DMS53 (cell line): ENCODE results near the gene VTI1A.
"Not testable (repeated sequence)": the region's sequence is repeated elsewhere in the genome, so short reads cannot be mapped to it uniquely, and the experiment has no call there.

Source experiments
- DNase-seq: peaks from one replicate; lab custom pipeline; 2025; lab: John Stamatoyannopoulos, UW

Gene VTI1A

DNA sequence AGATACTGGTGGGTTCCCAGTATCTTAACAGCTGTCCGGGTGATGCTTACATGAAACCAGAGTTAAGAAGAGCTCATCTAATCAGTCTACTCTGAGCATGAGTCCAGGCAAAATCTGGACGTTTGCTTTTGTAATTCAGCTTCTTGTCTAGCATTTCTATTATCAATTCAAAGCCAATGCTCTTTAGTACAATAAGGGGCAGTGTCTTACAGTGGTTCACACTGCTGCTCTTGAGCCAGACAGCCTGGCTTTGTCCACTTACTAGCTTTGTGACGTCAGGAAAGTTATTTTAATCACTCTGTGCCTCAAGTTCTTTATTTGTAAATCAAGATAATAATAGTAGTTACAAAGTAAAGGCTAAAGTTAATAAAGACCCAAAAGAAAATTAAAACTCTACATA lies 275.7 kb downstream of the VTI1A start:
- DNase-seq = no peak

DNA sequence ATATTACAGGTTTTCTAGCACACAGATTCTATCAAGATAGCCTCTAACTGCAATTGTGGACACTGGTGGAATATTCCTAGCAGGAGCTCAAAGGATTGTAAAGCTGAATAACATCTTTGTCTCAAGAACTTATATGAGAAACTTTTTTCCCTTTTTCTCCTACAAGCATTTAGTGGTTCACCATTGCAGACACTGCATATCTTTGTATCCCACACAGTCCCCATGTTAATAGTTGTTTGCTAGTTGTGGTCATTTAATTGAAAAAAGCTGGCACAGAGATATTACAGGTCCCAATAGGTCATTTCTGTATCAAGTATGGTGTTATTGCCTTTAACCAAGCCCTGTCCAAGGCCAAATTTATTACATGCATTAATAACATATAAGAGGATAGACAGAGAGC lies 276.9 kb downstream of the VTI1A start:
- no peak for DNase-seq

DNA sequence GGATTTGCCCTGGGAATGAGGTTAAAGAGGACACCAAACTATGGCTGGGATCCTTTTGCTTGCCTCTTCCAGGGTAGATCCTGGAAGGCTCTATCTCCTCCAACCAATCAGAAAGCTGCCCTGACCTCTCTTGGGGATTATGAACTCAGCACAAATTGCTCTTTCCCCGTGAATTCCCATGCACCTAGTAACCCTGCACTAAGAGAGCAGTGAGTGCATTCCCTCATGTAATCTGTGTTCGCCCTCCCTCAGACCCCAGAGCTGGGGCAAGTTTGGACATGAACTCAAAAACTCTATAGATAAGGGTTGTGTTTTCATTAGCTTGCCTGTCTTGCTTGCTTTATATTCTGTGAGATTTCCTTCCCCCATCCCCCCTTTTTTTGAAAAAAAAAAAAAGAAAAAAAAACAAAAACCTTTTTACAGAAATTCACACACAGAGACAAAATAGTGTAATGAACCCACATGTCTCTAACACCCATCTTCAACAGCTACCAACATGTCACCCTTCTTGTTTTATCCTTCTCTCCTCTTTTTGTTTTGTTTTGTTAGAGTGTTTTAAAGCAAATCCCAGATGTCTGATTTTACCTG lies 277.5 kb downstream of the VTI1A start:
- no peak for DNase-seq

DNA sequence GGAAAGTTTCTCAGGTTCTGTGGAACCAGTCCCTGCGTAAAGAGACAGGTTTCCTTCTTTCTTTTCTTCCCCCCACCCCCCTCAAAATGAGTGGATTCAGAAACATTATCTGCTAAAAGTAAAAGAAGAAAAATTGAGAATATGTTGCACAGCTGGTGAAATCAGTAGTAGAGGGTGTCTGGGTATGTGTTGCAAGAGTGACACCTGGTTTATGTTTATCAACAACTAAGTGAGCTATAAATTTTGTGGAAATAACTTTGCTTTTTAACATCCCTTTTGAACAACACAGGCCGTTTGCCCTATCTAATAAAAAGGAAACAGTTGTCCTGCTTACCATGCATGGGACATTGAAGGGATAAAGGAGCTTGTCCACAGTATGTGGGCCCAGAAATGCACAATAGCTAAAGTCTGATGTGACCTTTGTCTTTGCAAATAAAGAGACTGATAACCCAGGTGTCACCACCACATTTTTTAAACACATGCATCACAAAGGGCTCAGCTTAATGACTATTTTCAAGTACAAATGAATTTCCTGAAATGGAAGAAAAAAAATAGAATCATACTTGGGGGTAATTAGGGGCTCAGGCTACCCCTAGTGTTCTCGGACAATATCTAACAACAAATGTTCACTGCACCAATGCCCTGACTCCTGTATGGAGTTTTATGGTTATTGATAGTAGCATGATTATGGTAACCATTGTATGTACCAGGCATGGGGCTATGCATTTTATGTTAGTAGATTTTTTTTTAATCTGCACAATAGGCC lies 281.3 kb downstream of the VTI1A start:
- DNase-seq = peak; percentile 16

DNA sequence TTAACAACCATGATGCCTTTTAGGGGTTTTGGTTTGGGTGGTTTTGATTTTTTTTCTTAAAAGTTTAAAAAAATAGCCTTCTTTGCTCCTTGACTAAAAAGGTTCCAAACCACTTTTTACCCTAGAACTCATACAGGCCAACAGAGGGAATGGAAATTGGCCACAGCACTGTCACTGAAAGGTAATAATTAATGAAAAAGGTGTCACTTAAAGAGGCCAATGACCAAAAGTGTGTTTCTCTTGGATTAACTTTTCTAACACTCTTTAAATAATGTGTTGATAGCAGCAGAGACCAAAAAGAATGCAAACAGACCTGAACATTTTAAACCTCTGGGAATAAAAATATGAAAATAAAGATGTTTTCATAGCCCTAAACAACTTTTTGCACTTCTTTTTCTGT lies 282.0 kb downstream of the VTI1A start:
- DNase-seq = peak; percentile 11

DNA sequence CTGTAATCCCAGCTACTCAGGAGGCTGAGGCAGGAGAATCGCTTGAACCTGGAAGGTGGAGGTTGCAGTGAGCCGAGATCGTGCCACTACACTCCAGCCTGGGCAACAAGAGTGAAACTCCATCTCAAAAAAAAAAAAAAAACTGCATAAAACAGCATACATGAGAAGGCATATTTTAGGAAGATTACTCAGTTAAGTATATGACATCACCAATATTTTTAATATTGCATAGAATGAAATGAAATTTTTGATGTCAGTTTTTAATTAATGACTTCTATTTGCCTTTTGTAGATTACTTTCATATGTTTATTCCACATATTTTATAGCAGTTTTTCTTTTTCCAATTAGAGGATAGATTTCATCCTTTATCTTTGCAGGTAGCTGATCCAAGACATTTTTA lies 284.4 kb downstream of the VTI1A start:
- not testable (repeated sequence) for DNase-seq

DNA sequence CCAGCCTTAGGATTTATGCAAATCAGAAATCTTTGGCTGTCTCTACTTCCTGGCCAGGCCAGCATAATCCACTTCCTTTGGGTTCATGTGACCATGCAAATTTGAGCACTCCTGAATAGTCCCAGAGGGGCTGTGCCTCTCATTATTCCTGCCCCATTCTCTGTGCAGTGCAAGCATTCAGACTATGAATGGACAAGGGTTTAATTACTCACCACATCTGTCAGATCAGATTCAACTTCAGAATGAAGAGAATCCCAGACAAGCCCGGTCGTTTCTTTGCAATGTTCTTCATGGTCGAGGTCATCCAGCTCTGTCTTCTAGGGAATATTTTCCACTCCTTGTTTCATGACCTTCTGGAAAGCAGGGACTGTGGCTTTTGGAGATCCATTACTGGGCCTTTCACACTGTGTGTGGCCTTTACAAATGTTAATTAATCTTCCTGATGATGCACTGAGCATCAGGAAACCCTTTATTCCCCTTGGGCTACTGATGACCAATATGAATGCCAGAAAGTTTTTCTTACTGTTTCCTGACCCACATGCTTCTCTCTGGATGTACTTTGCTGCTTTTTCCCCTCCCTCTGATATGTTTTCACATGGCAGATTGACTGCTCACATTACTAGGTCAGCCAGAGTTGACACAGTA lies 285.4 kb downstream of the VTI1A start:
- peak; percentile 13 for DNase-seq

DNA sequence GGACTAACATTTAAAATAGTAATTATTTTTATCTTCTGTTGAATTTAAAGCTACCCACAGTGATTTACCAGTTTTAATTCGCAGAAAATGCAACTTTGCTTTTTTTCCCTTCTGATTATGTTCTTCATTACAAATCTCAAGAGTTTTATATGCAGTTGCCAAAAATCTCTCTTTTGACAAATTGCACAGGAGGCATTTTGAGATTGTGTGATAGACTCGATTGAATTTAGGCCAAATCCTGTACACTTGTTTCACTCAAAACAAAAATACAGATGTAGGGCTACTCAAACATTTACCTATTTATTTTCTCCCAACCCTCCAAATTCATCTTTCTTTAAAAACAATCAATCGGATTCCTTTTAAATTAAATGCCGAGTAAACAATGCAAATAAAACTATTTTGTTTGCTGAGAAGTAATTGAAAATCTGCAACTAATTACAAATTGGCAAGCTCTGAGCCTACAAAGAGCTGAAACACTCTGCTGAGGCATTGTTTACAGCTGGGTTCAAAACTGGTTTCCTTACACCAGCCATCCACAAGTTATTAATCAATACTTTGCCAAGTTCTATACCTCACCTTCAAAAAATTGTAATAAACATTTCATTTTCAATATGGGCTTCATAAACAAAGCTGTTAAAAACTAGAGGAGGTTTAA lies 288.2 kb downstream of the VTI1A start:
- no peak for DNase-seq

DNA sequence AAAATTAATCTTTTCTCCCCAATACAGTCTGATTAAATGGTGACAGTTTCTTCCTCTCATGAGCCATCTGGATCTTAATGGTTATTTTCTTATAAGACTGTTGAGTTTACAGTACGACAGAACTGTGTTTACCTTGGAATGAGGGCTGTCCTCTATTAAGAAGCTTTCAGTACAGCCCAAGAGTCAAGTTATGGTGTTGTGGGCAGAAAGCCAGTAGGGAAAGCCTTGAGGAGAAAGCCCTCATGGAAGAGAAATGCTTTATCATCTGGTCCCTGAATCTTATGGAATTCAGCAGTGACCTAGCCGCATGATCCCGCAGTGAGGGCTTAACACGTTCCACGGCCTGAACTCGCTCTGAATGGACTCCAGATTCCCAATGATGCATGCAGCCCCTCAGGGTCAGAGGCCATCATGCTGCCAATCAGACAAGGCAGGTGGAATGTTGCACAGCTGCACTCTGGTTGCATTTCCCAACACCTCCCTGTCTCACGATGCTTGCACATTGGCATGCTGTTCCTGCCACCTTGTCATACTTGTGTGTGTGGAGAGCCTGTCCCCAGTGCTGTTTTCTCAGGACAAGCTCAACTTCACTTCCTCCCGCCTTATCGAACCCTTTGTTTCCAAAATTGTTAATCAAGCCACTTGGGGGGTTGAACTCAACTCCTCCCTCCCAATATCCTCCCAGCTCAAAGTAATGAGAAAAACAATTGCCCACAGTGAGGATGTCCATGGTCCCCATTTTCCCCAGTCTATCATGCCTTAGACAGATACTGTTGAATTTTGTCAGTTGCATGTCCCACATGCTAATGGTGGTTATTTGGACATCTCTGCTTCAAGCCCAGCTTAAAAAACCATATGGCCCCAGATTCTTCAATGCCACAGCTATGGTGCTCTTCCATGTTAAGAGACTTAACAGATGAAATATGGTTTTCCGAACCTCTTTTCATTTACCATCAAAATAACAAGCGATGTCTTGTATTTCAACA lies 291.9 kb downstream of the VTI1A start:
- no peak for DNase-seq

DNA sequence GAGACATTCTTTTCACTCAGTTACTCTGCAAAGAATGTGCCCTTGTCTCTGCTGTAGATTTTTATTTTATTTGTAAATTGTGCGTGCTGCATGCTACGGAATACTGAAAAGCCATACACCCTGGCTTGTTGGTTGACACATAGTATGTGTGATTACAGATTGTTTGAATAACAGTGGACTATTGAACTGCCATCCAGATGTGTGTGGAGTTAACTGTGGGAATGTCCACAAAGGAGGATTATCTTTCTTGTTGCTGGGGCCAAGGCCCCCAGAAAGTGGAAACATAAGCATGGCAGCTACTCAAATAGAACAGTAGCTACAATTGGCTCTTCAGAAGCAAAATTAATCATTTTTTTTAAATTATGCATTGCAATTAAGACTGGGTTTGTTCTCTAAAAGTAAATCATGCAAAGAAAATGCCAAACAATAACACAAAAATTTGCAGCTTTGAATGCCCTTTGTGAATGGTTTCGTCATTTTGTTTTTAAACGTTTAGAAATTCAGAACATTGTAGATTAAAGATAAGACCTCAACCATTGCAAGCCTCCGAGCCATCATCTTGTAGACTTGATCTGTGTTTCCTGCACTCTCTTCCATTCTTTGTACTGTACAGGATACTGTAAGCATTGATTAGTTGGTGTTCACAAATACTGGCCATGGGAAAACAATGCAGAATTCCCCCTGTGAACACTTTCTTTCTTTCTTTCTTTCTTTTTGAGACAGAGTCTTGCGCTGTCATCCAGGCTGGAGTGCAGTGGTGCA lies 292.8 kb downstream of the VTI1A start:
- no peak for DNase-seq

DNA sequence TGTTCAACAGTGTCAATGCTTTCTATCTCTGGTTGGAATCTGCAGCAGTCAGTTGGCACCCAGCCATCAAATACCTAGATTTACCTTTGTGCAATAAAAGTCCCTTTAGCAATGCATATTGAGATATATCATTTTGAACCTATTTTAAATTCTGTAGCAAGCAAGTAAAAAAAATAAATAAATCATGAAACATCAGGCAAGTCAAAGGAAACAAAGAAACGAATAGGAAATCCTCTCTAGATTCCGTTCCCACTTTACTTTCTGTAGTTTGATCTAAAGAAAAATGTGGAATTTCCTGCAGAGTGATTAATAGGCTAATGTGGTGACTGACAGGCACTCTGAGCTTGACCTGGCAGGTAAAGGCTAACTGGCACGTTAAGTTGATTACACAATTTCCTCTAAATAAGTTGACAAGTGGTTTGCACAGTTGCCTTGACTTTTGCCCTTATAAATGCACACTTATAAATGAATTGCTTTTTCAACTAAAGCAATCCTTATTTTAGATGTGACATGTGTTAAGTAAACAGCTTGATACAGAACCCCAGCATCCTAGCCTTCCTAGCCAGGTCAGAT lies 294.9 kb downstream of the VTI1A start:
- DNase-seq = peak; percentile 70

DNA sequence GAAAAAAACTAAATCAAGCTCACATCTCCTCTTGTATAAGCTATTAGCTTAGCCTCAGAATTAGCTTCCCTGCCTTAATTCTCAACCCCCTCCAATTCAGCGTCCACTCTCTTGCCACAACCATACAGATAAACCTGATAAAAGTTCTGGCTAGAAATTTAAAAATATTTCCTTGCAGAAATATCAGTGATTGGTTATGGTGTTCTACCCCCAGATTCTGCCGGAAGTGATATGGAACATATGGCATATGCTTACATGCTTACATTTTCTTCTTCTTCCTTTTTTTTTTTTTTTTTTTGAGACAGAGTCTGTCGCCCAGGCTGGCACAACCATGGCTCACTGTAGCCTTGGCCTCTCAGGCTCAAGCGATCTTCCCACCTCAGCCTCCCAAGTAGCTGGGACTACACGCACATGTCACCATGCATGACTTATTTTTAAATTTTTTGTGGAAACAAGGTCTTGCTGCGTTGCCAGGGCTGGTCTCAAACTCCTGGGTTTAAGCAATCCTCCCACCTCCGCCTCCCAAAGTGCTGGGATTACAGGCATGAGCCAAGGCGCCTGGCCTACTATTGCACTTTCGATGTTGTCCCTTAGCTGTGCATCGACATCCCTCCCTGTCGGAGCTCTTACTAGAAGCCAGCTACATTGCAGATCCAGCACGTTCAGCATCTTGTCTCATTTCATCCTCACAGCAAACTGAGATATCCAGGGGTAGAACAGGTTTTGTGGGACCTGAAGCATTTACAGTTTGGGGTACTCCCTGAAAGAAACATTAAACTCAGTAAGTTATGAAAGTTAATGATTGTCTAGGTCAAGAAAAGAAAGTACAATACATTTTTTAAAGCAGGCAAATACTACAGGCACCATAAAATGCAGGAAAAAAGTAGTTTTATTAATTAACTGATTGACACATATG lies 297.4 kb downstream of the VTI1A start:
- DNase-seq = no peak

DNA sequence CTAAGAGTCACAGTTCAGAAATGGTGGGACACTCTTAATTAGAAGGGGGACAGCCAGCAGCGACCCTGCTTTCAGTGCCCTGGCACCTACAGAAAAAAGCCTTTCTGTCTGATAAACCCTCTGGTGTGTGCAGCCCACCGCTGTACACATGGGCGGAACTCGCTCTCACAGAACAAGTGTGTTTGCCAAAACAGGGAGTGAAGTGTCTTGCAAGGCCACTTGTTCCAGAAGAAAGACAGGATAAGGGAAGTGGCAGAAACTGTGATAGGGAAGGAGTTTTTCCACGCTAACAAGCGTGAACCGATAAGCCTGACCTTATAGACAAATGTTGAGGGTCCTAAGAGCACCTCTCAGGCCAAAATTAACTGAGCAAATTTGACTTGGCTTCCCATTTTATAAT lies 299.3 kb downstream of the VTI1A start:
- DNase-seq = no peak

DNA sequence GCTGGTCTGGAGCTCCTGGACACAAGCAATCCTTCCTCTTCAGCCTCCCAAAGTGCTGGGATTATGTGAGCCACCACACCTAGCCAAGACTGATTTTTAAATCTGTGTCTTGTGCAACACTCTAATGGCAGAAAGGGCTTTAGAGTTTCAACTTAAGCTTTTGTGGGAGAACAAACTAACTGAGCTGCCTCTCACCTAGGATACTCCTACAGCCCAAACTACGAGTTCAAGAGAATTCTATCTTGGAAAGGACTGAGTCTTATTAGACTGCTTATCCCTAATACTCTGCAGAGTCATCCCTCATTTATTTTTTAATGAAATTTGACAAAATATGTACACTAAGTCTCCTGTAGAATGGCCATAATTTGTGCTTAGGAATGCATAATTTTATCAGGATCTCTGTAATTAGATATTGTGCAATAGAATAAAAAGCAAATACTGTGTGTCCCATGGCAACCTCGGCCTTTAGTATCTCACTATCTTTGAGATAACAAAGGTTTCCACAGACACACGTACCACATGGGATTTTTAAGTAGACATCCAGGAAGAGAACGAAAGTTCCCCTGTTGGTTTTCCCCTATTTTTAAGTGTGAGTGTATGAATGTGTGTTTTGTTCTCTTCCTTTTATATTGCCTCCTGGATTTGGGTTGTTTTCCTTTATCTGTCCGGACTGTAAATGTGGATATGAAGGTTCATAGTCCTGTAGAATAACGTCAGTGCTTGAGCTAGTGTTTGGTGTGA lies 303.6 kb downstream of the VTI1A start:
- DNase-seq = no peak

DNA sequence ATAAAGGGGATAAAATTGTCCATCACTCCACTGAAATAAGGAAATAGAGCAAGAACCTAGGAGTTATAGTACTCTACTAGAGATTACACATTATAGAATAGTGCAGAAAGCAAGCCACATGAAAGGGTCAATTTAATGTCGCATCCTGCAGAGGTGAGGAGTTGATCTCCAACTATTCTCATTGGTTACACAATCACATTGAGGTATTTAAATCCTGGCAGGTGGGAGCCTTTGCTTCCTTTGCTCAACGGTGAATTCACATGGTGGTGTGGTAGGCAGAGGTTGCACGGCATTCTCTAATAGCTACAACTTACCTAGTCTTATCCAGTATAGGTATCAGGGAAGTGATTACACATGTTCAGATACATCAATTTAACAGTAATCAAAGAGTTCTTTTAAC lies 304.6 kb downstream of the VTI1A start:
- DNase-seq = no peak

DNA sequence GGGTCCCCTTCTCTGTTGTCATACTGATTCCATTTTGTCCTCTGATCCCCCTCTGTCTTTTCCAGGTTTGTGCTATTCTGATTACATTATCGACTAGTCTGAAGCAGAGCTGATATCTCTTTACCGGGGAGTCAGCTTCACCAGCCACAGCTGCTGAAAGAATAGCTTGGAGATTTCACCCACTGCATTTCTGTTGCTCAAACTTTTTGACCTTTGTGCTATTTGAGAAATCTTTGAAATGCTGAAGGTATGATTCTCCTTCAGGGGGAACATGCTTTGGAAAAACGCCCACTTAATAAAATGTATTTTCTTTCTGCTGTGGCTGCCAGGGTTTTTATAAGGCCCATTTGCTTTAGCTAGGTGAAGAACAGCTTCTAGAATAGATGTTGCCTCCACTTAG lies 305.3 kb downstream of the VTI1A start:
- DNase-seq = no peak

DNA sequence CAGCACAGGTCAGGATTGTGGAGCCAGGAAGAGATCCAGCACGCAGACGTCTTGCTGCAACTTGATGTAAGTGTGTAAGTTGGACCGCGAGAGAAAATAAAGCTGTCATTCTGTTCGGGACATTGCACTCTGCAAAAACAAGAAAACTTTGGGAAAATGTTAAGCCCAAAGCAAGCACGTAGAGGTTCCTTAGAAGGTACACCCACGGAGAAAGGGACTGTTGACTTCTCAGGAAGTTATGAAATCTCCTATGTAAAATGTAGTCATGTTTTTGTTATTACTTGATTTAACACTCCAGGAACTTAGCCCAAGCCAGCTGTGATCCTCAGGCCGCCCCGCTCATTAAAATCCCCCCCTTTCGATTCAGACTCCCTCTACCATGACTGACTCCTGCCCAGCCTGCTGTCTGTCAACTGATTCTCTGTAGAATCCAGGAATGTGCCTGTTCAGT lies 307.0 kb downstream of the VTI1A start:
- DNase-seq = no peak

DNA sequence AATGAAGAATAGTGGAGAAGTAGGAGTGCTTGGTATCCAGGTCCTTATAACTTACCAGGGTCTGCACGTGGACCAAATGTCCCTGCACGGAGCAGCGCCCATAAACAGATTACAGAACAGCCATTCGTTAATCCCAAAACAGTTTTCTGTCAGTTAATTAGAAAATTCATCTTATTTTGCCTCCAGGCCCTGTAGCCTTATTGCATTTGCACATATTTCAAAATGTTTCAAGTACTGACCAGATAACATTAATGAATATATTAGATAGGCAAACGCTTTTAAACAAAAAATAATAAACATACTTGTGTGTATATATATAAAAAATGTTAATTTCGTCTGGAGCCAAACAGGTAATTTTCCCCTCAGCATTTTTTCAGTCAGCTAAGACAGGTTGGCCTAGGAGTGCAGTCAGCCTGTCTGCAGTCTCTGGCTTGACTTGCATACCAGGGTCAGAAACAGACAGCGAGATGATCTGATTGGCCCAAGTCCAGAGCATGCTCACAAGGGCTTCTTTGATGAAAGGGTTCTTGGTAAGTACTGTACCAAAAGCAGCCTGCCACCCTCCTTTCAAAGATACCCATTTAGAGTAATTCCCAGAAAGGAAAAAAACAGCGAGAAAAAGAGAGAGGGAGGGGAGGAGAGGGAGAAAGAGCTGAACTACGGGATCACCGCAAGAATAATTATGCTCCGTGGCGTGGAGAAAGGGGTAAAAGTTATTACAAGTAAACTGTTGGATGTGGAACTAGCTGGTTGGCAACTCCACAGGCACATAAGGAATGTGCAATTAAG lies 308.6 kb downstream of the VTI1A start:
- no peak for DNase-seq
